HT1080 (cell line): ENCODE measurements around the gene ATP11C. TPM values are rescaled to one million over a fixed set of nuclear protein-coding genes. Genes with fewer than 3 reads are reported as not detected.

Source experiments
- DNase-seq: peaks from one replicate; pipeline ENCODE4 v3.0.0-alpha.2; 2015; ENCODE audit warnings: low read depth
- total RNA-seq: library from RNA; depleted of rRNA; stranded (reverse); fragments of >200 nt; shearing (Covaris generic); gene quantifications from 2 replicates; pipeline ENCODE4 v1.2.3, GENCODE V29; 2014

Gene ATP11C
- total RNA-seq, 1 experiment from 2014 or later = 27.0 TPM

- no peak for DNase-seq
Measured at GRCh38 chrX:139811942-139812629, 120.8 kb downstream of the ATP11C start.

GRCh38 chrX:139804482-139804881 is 128.4 kb downstream of the ATP11C start:
- DNase-seq = no peak

- DNase-seq = no peak
Measured at GRCh38 chrX:139803224-139803623, 129.6 kb downstream of the ATP11C start.

- no peak for DNase-seq
Measured at GRCh38 chrX:139802048-139802447, 130.8 kb downstream of the ATP11C start.

GRCh38 chrX:139801397-139801813 is 131.4 kb downstream of the ATP11C start:
- no peak for DNase-seq

GRCh38 chrX:139798701-139799100 is 134.2 kb downstream of the ATP11C start:
- no peak for DNase-seq

- no peak for DNase-seq
Measured at GRCh38 chrX:139795196-139795595, 137.7 kb downstream of the ATP11C start.

GRCh38 chrX:139787601-139788000 is 145.3 kb downstream of the ATP11C start:
- no peak for DNase-seq

GRCh38 chrX:139784807-139785206 is 148.0 kb downstream of the ATP11C start:
- DNase-seq = no peak

GRCh38 chrX:139783959-139784358 is 148.9 kb downstream of the ATP11C start:
- DNase-seq = no peak

DNA sequence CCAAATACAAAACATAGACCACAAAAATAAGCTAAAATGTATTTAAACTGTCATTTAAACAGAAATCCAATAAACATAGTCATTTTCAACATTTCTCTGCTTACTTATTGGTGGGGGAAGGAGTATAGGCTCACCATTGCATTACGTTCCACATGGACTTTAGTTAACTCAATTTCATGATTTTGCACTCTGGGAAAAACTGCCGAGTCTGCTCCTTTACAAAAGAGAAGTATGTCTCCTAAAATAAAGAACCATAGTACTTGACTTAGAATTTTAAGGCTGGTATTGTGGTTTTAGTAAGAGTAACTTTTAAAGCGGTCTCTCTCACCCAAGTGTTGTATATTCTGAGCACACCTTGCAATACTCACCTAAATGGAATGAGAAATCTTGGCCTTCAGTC is 149.8 kb downstream of the ATP11C start:
- DNase-seq = no peak

DNA sequence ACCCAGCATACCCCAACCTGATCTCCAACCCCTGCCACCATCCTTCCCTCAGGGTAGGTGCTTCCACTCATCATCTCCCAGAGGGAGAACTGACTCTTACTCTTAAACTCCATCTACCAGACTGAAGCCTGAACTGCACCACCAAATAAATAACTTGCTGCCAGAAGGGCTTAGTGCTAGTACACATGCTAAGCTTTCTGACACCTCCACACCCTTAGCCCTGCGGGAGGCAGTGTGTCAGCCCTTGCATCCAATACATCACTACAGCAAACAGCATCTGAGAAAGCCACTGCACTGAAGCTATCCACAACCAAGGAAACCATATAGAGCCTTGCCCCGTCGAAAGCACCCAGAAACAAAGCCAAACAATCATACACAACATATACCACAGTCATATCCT is 156.3 kb downstream of the ATP11C start:
- DNase-seq = no peak

GRCh38 chrX:139770366-139770765 is 162.5 kb downstream of the ATP11C start:
- DNase-seq = no peak

DNA sequence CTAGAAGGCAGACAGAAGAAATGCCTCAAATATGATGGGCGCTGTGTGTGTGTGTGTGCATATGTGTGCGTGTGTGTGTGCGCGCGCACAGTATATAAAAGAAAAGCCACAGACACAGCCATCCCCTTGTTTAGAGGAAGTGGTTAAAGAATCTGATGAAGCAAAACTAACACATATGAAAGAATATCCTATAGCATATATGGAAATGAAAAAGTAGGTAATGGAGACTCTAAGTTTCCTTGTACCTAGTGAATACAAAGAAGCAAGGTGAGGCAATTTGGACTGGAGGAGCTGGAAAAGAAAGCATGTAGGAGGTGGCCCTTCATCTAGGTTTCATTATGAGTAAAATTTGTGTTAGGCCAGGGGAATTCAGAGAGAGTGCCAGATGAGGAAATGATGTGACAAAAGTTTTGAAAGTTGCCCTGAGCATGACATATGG is 166.3 kb downstream of the ATP11C start:
- no peak for DNase-seq

- DNase-seq = no peak
Measured at GRCh38 chrX:139762400-139763183, 170.3 kb downstream of the ATP11C start.

DNA sequence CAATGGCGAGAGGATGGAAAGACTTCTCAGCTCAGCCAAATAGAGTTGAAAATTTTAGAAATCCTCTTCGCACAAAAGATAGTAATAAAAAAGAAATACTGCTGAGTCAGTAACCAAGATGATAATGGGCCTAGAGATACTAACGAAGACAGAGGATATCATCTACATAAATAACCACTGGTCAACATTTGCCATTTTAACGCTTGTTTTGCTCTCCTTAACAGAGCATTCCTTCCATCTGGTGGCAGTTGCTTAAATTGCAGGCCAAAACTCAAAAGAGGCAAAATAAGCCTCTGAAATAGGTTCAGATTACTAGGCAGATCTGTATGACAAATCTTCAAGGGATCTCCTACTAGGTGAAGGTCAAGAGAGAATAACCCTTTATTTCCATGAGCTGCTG is 173.2 kb downstream of the ATP11C start:
- peak; percentile 15 for DNase-seq

GRCh38 chrX:139758809-139759208 is 174.0 kb downstream of the ATP11C start:
- DNase-seq = no peak

GRCh38 chrX:139758250-139758649 is 174.6 kb downstream of the ATP11C start:
- no peak for DNase-seq

DNA sequence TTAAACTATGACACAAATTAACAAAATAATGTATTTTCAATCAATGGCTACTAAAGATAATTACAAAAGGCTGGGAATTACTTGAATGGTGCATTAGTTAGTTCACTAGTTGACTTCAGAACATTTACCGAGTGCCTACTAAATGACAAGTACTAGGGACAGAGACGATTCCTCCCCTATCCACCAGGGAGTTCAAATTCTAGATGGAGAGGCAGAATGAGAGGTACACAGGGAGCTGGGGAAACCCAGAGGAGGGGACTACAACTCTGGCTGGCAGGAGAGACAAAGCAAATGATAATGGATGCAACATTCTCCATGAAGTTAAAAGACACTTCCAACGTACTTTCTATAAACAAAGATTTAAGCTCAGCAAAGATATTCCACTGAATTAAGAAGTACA is 181.8 kb downstream of the ATP11C start:
- no peak for DNase-seq

DNA sequence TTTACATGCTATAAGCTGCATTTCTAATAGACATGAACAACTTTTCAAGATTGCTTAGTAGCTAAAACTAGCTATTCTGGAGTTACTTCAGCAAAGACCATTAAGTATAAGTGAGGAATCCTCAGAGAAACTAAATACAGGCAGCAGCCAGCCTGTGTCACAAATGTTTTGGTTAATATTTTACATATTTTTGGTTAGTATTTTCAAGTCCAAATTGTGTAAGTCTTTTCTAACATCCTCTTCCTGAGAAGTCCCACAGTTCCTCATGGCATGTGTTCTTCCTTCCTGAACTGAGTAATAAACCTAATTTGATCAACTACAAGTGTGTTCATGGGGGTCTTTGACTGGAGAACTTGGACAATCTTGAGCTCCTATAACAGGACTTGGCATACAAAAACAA is 182.5 kb downstream of the ATP11C start:
- DNase-seq = no peak

GRCh38 chrX:139739138-139739537 is 193.7 kb downstream of the ATP11C start:
- DNase-seq = peak; percentile 88

- DNase-seq = peak; percentile 81
Measured at GRCh38 chrX:139738581-139738980, 194.3 kb downstream of the ATP11C start.

DNA sequence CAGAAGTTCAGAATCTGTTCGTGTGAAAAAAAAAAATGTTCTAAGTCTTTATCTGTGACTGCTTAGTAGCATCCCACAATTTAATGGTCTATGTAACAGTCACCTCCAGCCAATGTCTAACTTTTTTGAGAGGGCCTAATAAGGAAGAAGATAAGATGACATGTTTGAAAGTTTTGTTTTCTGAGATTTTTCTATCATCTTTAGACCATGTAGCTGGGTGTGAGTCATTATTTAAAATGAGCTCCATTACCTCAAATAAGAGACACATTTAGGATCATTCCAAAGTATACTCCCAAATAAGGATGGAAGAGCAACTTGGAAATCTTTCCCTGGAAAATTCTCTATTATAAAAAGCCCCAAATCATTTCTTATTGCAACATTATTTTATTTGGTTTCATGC is 196.7 kb downstream of the ATP11C start:
- DNase-seq = no peak
